NCI-H446 (cell line): ENCODE data around the gene AIRE.
"Not testable (repeated sequence)": the region's sequence is repeated elsewhere in the genome, so short reads cannot be mapped to it uniquely, and the experiment has no call there.

ENCODE experiments used
- DNase-seq, 2 experiments: peaks; one replicate each; lab custom pipeline; 2025; lab: John Stamatoyannopoulos, UW

The AIRE gene

DNA sequence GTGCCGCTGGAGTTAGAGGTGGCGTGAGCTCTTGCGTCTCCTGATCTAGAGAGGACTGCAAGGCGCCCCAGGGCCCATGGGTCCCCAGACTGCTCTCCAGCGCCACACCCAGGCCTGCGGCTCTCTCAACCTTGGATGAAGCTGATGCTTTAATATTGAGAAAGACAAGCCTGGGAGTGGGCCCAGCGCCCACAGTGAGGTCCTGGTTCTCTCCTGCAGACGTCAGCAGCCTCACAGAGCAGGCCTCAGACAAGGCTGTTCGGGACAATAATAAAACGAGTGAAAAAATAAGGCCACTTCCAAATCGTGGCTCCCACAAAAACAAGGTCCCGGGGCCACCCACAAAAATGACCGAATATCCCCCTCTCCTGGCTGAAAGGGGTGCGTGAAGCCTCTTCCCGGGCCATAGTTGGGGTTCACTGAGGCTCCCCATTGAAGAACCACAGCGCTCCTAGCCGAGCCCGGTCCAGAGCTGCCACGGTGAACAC, 18.0 kb upstream of the AIRE start:
- no peak for DNase-seq

DNA sequence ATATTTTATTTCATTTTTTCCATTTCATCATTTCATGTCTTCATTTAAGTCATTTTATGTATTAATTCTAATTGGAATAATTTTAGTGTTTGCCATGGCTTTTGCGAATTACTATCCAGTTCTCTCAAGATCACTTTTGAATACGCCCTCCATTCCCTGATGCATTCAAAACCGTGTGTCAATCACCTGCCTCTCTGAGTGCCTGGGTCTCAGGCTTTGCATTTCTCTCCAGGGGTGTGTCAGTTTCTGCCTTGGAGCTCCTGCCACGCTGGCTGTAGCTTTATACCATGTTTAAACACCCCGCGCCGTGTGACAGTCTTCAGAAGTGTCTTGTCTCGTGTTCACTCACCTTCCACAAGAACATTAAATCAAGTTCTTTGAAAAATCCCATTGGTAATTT, 16.6 kb upstream of the AIRE start:
- no peak for DNase-seq

DNA sequence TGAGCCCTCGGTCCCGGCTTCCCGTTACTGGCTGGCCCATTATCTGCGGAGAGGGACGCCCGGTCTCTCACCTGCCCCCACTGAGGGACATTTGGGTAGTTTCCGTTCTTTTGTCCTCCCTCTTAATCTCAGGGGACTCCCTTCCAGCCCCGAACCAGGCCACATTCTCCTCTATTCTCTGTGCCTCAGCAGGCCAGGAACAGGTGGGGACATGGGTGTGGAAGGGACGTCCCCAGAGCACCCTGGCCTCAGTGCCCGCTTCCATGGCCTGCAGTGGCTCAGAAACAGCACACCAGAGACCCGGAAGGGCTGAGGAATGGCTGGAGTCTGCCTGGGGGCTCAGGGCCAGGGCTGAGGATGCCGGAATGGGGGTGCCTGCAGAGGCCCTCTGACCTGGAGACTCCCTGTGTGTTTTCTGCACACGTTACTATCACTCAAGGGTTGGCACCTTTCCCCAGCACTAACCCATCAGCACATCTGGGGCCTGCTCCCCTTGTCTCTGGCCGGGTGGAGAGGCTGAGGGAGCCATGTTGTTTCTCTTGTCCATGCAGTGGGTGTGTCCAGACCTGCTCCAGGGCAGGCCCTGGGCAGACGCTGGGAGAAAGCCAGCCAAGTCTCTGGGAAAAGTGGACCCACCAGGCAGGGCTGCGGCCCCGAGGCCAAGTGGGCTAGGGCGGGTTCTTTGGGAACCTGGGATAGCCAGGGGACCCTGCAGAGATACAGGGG, 14.0 kb upstream of the AIRE start:
- DNase-seq: no peak

DNA sequence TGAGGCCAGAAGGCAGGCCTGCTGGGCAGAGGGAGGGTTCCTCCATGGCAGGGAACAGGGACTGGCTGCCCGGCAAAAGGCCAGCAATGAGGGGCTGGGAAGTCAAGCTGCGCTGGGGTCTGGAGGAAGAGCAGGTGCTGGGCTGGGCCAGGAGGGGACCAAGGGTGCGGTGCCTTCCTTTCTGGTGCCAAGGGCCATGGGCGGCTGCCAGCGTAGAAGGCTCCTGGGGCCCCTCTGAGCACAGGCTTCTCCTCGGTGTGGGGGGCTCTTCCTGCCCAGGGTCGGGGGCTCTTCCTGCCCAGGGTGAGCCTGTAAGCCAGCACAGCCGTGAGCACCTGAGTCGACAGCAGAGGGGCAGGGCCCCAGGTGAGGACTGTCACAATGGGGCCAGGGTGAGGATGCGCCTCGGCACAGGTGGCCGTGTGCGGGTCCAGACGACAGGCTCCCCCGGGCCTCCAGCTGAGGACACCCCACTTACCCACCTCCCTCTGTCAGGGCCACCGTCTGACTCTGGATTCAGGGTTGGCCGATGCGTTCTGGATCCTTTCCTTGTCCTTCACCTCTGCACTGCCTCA, 13.3 kb upstream of the AIRE start:
- DNase-seq: no peak

DNA sequence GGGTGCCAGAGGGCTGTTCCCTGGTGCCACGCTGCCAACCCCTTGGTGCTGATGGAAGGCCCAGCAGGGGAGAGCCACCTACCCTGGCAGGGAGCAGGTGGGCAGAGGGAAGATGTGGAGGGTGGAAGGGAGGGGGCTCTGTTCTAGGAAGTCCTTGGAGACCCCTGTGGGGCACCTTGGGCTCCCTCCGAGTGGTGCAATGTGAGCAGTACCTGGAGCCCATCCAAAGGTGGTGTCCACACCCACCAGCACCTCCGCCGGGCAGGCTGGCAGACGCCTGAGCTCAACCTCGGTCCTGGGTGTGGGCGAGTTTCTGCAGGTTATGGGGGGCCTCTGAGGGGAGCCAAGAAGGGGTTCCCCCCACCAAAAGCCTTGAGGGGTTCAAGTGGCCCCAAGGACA, 12.6 kb upstream of the AIRE start:
- no peak for DNase-seq

DNA sequence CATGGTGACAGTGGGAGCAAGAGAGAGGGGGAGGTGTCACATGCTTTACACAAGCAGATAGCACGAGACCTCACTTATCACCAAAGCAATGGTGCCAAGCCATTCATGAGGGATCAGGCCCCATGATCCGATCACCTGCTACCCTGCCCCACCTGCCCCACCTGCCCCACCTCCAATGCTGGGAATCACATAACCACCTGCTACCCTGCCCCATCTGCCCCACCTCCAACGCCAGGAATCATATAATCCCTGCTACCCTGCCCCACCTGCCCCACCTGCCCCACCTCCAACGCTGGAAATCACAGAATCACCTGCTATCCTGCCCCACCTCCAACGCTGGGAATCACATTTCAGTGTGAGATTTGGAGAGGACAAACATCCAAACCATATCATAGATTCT, 10.6 kb upstream of the AIRE start:
- DNase-seq: no peak

DNA sequence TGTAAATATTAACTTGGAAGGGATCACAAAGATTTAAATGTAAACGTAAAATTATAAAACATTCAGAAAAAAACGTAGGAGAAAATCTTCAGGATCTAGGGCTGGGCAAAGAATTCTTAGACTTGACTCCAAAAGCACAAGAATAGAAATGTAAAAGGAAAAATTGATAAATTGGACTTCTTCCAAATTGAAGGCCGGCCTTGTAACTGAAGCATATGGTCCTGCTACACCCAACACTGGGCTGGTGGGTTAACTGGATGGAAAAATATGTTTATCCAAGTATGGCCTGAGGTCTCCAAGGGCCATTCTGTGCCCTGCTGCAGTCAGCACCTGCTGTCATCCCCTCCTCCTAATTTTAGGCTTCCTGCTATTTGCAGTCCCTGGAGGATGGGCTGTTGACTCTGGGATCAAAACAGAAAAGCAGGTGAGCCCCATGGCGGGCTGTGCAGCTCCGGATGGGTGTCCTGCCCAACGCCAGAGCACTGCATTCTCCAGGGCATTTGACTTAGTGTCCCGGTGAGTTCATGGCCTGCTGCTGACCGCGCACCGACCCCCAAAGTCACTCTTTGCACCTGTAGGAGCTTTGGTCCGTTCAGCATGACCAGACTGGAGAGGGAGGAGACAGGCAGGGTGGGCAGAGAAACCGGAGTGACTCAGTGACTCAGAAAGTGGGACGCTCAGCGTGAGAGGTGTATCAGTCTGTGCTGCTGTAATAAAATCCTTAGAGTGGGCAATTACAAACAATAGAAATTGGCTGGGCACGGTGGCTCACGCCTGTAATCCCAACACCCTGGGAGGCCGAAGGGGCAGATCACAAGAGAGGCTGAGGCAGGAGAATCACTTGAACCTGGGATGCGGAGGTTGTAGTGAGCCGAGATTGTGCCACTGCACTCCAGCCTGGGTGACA, 6.1 kb upstream of the AIRE start:
- DNase-seq: peak in 1 of 2 experiments; percentile 26

DNA sequence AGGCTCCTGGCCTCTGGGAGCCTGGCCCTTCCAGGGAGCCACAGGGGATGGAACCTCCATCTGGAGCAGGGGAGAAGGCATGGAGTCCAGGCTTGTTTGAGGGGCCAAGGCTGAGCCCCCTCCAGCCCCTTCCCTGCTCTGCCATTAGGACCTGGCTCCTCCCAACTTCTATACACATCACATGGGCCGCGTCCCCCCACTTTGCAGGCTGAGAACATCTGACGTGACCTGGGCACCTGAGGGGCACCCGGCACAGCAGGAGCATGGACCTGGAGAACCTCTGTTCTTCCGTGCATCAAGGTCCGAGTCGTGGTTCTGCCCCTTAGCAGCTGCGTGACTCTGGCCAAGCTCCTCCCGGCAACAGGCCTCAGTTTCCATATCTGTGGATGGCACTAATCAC, 3.9 kb upstream of the AIRE start:
- DNase-seq: no peak

DNA sequence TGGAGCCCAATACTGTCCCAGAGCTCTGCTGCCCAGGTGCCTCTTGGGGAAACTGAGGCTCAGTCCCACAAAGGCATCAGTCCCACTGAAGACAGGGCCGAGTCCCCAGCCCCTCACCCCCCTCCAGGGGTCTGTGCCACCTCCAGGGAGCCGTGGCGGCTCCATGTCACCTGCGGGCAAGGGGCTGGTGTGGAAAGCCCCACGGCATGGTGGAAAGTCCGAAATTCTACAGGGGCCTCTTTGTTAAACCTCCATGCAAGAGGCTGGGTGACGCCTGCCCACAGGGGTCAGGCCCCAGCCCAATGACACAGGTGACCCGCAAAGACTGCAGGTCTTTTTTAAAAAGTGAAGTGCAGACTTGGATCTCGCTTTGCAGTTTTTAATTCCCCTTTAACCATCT, 3.3 kb upstream of the AIRE start:
- no peak for DNase-seq

DNA sequence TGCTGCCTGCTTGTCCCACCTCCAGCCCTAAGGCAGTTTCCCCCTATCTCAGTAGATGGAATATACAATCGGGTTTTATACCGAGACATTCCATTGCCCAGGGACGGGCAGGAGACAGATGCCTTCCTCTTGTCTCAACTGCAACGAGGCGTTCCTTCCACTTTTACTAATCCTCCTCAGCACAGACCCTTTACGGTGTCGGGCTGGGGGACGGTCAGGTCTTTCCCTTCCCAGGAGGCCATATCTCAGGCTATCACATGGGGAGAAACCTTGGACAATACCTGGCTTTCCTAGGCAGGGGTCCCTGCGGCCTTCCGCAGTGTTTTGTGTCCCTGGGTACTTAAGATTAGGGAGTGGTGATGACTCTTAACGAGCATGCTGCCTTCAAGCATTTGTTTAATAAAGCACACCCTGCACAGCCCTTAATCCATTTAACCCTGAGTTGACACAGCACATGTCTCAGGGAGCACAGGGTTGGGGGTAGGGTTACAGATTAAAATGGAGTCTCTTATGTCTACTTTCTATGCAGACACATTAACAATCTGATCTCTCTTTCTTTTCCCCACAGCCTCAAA, 2.4 kb upstream of the AIRE start:
- DNase-seq: not testable (repeated sequence)

DNA sequence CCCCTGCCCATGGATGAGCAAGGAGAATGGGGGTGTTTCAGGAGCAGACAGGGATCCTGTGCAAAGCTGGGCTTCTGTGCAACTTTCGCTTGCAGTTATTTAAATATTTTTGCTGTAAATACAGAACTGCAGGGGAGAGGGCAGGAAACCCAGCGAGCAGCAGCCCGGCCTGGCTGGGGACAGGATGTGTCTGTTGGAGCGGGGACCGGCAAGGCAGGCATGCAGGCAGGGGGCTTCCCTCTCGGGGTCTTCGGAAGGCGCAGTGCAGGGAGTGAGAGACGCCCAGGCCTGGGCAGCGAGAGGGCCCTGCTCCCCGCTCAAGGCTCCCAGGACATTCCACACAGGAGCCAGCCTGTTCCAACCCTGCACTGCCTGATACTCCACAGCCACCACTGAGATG, 1.7 kb upstream of the AIRE start:
- no peak for DNase-seq

DNA sequence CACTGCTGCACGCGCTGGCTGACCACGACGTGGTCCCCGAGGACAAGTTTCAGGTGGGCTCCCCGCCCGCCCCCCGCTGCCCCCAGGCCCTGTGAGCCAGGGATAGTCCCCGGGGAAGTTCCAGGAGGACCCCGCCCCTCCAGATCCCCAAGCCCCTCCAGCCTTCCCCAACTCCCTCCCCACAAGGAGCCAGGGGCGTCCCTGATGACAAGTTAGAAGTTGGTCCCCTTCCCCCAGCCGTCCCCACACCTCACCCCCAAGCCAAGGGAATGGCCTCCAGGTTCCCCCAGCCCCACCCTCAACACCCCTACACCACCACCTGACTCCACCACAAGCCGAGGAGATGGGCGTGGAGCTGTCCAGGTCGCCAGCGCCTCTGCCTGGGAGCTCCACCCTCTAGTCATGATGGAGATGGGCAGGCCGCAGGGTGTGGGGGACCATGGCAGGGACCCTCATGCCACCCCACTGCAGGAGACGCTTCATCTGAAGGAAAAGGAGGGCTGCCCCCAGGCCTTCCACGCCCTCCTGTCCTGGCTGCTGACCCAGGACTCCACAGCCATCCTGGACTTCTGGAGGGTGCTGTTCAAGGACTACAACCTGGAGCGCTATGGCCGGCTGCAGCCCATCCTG, 525 bp downstream of the AIRE start:
- DNase-seq: no peak

DNA sequence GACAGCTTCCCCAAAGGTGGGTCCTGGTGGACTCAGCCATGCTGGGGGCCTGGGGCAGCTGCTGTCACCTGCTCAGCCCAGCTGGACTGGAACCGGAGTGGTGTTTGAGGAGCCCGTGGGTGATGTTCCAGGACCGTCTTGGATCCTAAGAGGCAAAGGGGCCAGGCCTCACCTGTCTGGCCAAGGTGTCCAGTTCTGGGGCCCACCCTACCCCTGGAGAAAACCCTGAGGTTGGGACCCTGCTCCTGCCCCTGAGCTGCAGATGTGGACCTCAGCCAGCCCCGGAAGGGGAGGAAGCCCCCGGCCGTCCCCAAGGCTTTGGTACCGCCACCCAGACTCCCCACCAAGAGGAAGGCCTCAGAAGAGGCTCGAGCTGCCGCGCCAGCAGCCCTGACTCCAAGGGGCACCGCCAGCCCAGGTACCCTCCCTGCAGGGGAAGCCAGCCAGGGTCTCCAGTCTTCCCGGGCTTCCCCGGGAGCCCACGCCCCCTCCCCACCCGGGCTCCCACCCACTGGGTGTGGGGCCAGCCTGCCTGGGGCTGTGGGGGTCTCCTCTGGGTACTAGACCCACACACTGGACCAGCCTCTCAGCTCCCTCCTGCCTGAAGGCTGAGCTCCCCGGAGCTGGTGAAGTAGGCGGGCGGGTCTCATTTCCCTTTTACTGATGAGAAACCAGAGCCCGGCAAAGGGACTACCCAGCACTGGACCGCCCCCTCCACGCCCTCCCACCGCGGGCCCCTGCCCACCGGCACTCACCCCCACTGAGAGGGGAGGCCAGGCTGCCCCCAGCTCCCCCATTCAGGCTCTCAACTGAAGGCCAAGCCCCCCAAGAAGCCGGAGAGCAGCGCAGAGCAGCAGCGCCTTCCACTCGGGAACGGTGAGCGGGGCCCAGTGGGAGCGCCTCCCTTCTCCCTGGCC, 1.3 kb downstream of the AIRE start:
- DNase-seq: no peak

DNA sequence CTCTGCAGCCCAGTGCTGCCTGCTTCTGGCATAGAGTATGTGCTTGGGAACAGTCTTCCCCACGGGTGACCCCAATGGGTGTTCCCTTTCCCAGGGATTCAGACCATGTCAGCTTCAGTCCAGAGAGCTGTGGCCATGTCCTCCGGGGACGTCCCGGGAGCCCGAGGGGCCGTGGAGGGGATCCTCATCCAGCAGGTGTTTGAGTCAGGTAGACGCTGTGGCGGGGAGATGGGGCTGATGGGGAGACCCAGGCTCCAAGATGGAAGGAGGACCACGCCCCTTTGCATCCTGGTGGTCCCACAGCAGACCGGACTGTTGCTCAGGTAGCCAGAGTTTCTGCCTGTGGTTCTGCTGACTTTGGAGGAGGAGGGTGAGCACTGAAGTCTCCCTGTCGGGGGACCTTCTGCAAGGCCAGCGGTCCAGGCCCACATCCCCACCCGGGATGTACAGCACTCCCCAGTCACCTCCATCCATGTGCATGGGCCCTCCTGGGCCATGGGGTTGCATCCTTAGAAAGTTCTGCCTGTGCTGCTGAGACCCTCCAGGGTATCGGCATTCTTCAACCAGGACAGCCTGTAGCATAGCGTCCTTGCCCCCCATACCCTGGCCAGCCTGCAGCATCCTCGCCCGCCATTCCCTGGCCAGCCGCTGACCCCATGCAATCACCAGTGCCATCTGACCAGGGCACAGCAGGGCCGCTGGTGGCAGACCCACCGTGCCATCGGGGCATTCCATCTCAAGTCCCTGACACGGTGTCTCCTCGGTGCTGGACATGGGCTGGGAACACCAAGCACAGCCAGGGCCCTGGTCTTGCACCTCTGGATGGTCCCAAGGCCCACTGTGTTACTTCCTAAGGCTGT, 2.8 kb downstream of the AIRE start:
- no peak for DNase-seq

DNA sequence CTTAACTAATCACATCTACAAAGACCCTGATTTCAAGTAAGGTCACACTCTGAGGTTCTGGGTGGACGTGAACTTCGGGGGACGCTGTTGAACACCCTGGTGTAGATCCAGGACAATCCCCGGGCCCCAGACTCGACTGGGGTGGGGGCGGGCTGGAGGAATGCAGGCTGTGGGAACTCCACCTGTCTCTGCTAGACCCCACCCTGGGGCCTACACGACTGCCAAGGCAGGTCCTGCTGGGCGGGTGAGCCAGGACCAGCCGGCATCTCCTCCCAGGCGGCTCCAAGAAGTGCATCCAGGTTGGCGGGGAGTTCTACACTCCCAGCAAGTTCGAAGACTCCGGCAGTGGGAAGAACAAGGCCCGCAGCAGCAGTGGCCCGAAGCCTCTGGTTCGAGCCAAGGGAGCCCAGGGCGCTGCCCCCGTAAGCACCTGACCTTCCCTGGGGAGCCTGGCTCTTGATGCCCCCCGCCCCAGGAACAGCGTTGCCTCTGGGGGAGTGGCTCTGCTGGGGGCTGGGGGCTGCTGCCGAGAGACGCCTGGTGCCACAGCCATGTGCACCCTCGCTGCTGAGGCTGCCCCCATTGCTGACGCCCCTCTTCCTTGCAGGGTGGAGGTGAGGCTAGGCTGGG, 3.8 kb downstream of the AIRE start:
- no peak for DNase-seq

DNA sequence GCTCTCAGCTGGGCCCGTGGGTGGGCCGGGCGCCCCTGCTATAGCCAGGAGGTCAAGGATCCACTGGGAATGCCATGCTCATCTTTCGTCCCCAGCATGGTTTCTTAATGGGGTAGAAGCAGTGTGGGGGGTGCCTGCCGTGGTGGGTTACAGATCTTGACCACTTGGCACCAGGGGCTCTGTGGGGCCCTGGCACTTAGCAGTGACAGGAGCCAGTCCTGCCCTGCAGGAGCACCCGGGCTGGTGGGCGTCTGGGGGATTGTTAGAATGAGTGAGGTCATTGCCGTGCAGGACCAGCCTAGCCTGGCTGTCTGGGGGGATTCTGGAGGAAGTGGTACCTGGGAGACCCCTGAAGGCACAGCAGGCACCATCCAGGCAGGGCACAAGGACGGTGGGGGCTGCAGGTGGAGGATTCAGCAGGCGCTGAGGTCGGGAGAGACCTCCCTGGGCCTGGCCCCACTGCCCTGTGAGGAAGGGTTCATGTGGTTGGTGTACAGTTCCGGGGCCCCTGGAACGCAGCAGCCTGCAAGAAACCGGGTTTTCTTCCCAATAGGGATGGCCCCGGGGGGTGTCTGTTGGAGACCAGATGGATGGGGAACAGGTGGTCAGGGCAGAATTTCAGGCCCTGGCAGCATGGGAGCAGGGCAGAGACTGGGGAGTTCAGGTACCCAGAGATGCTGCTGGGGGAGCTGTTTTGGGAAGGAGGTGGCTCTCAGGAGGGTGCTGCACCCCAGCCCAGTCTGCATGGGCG, 4.8 kb downstream of the AIRE start:
- no peak for DNase-seq

DNA sequence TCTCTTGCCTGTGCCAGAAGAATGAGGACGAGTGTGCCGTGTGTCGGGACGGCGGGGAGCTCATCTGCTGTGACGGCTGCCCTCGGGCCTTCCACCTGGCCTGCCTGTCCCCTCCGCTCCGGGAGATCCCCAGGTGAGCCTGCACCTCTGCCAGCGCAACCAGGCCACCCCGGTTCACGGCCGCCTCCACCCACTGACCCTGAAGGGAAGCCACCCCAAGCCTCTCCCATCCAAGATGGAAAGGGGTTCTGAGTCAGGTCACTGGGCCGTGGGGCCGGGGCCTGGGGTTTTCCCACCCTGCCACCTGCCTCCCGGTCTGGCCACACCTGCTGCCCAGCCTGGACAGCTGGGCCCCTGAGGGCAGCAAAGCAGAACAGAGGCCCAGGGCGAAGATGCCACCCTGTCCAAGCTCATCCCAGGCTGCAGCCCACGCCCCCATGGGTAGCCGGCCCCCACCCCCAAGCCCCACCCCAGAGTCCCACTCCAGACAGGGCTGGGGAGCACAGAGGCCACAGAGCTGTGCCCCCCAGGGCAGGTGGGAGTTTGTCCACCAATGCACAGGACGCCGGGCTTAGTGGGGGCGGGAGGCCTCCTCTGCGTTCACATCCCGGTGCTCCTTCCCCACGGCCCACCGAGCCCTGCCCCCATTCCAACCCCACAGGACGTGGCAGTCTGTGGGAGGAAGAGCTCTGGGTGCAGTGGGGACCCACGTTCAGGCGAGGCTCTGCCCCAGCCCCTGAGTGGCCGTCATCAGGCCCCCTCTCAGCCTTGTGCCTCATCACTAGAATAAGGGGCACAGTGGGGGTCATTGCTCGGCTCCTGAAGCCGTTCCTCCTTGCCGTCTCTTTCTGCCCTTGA, 5.6 kb downstream of the AIRE start:
- no peak for DNase-seq
